ENCODE measurements around the gene CRACDL. TPM values are rescaled to one million over a fixed set of nuclear protein-coding genes. Genes with fewer than 3 reads are reported as not detected.

CRACDL gene
- total RNA-seq, 1 donor from 2014 or later, result 3.0 TPM

- TF ChIP-seq, protein P1, sequence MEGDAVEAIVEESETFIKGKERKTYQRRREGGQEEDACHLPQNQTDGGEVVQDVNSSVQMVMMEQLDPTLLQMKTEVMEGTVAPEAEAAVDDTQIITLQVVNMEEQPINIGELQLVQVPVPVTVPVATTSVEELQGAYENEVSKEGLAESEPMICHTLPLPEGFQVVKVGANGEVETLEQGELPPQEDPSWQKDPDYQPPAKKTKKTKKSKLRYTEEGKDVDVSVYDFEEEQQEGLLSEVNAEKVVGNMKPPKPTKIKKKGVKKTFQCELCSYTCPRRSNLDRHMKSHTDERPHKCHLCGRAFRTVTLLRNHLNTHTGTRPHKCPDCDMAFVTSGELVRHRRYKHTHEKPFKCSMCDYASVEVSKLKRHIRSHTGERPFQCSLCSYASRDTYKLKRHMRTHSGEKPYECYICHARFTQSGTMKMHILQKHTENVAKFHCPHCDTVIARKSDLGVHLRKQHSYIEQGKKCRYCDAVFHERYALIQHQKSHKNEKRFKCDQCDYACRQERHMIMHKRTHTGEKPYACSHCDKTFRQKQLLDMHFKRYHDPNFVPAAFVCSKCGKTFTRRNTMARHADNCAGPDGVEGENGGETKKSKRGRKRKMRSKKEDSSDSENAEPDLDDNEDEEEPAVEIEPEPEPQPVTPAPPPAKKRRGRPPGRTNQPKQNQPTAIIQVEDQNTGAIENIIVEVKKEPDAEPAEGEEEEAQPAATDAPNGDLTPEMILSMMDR (IDR thresholded peaks at IDR 0.05; ENCODE audit: borderline replicate concordance), result no peak
- no peak for DNase-seq
- Histone ChIP-seq H3K27ac (replicated peaks) (no peak overlapping the region), H3K4me3 (no peak overlapping the region), H3K36me3 (no peaks in the 10 kb centered on the region), H3K9me3 (replicated peaks) (no peaks in the 10 kb centered on the region), H3K4me1 (peaks cover 35% of the 10 kb centered on the region), H3K27me3 (ENCODE audit: low read depth) (no peaks in the 10 kb centered on the region)
- intact Hi-C loops (cut with micrococcal nuclease), result no loop called here
These were observed 125.5 kb downstream of the CRACDL start for GRCh38 chr2:98810588-98810928.

GRCh38 chr2:98809878-98810587, 126.0 kb downstream of the CRACDL start:
- intact Hi-C loops (cut with micrococcal nuclease), result no loop called here
- Histone ChIP-seq H3K27me3 (ENCODE audit: low read depth) (no peaks in the 10 kb centered on the region), H3K36me3 (no peaks in the 10 kb centered on the region), H3K27ac (replicated peaks) (no peak overlapping the region), H3K4me3 (no peak overlapping the region), H3K9me3 (replicated peaks) (no peaks in the 10 kb centered on the region), H3K4me1 (peaks cover 40% of the 10 kb centered on the region)
- DNase-seq, result no peak
- TF ChIP-seq, protein P1 (IDR thresholded peaks at IDR 0.05; ENCODE audit: borderline replicate concordance), result no peak

GRCh38 chr2:98809116-98809515, 126.9 kb downstream of the CRACDL start:
- H3K27ac ChIP-seq (replicated peaks), result no peak overlapping the region
- intact Hi-C loops (cut with micrococcal nuclease), result no loop called here
- H3K36me3 ChIP-seq, result no peaks in the 10 kb centered on the region
- no peak overlapping the region for H3K4me3 ChIP-seq
- H3K9me3 ChIP-seq (replicated peaks), result no peaks in the 10 kb centered on the region
- TF ChIP-seq, protein P1 (IDR thresholded peaks at IDR 0.05; ENCODE audit: borderline replicate concordance), result no peak
- DNase-seq, result no peak
- peaks cover 42% of the 10 kb centered on the region for H3K4me1 ChIP-seq
- H3K27me3 ChIP-seq (ENCODE audit: low read depth), result no peaks in the 10 kb centered on the region

DNA sequence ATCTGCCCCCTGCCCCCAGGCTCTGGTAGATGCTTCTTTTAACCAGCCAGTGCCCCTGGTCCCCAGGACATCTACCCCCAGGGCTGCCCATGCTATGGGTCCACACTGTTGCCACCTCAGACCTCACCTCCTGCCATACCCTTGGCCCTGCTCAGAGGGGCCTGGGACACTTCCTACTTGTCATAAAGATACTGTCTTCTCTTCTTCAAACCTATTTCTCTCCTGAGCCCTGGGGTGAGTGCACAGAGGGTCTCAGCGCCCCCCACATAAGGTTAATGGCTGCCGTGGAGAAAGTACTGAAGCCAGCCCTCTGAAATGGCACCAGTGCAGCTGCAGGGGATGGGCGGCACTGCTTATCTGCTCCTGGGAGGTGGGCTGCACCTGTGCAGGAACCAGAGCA, 127.5 kb downstream of the CRACDL start:
- H3K36me3 ChIP-seq, result no peaks in the 10 kb centered on the region
- peaks cover 42% of the 10 kb centered on the region for H3K4me1 ChIP-seq
- no peak for DNase-seq
- no peak overlapping the region for H3K27ac ChIP-seq (replicated peaks)
- no peak overlapping the region for H3K4me3 ChIP-seq
- no peaks in the 10 kb centered on the region for H3K27me3 ChIP-seq (ENCODE audit: low read depth)
- no peaks in the 10 kb centered on the region for H3K9me3 ChIP-seq (replicated peaks)
- intact Hi-C loops (cut with micrococcal nuclease), result no loop called here
- TF ChIP-seq, protein P1 (IDR thresholded peaks at IDR 0.05; ENCODE audit: borderline replicate concordance), result no peak

GRCh38 chr2:98807929-98808328, 128.1 kb downstream of the CRACDL start:
- intact Hi-C loops (cut with micrococcal nuclease), result no loop called here
- TF ChIP-seq, protein P1 (IDR thresholded peaks at IDR 0.05; ENCODE audit: borderline replicate concordance), result no peak
- Histone ChIP-seq H3K27ac (replicated peaks) (no peak overlapping the region), H3K4me1 (peaks cover 42% of the 10 kb centered on the region), H3K27me3 (ENCODE audit: low read depth) (no peaks in the 10 kb centered on the region), H3K4me3 (no peak overlapping the region), H3K36me3 (no peaks in the 10 kb centered on the region), H3K9me3 (replicated peaks) (no peaks in the 10 kb centered on the region)
- DNase-seq, result no peak
